SK-N-SH treated with all-trans-retinoic acid at 6 μM for 48 hours (cell line): ENCODE results near the gene TRMT112.

Source experiments
- ARNTL ChIP-seq: fragments of 450-650 bp; formaldehyde crosslinking; IDR thresholded peaks from 2 replicates; pipeline ENCODE4 v1.5.0; 2020; ENCODE audit warnings: low read depth, mild to moderate bottlenecking, moderate library complexity, borderline replicate concordance
- BACH2 ChIP-seq: fragments of 250-450 bp; sonication (Bioruptor Pico); IDR thresholded peaks from 2 replicates; pipeline ENCODE4 v1.9.0; 2021; ENCODE audit warnings: mild to moderate bottlenecking, borderline replicate concordance
- GLIS3 ChIP-seq: fragments of 250-450 bp; sonication (Bioruptor Pico); IDR thresholded peaks from 2 replicates; pipeline ENCODE4 v1.5.0; 2020; ENCODE audit warnings: mild to moderate bottlenecking, moderate library complexity
- ISL1 ChIP-seq: fragments of 250-450 bp; sonication (Bioruptor Pico); IDR thresholded peaks from 2 replicates; pipeline ENCODE4 v2.1.2; 2022; ENCODE audit warnings: mild to moderate bottlenecking, moderate library complexity
- PATZ1 ChIP-seq: fragments of 250-450 bp; sonication (Bioruptor Pico); IDR thresholded peaks from 2 replicates; pipeline ENCODE4 v1.8.0; 2020; ENCODE audit warnings: mild to moderate bottlenecking, moderate library complexity, borderline replicate concordance
- POU6F1 ChIP-seq: fragments of 250-450 bp; sonication (Bioruptor Pico); IDR thresholded peaks from 2 replicates; pipeline ENCODE4 v1.8.0; 2021; ENCODE audit warnings: low read depth, mild to moderate bottlenecking, moderate library complexity, borderline replicate concordance
- TSHZ2 ChIP-seq: fragments of 250-450 bp; sonication (Bioruptor Pico); IDR thresholded peaks from 2 replicates; pipeline ENCODE4 v1.5.0; 2020; ENCODE audit warnings: mild to moderate bottlenecking, moderate library complexity
- ZC3H10 ChIP-seq: fragments of 250-450 bp; sonication (Bioruptor Pico); IDR thresholded peaks from 2 replicates; pipeline ENCODE4 v1.5.1; 2021; ENCODE audit warnings: mild to moderate bottlenecking, moderate library complexity
- ZFP30 ChIP-seq: fragments of 450-650 bp; formaldehyde crosslinking; IDR thresholded peaks from 2 replicates; pipeline ENCODE4 v1.5.0; 2022; ENCODE audit warnings: mild to moderate bottlenecking, moderate library complexity
- TF ChIP-seq, protein P1 (sequence below): fragments of 250-450 bp; sonication (Bioruptor Pico); IDR thresholded peaks from 2 replicates; pipeline ENCODE4 v1.5.1; 2020; ENCODE audit warnings: low read depth, mild to moderate bottlenecking, moderate library complexity

DNA sequence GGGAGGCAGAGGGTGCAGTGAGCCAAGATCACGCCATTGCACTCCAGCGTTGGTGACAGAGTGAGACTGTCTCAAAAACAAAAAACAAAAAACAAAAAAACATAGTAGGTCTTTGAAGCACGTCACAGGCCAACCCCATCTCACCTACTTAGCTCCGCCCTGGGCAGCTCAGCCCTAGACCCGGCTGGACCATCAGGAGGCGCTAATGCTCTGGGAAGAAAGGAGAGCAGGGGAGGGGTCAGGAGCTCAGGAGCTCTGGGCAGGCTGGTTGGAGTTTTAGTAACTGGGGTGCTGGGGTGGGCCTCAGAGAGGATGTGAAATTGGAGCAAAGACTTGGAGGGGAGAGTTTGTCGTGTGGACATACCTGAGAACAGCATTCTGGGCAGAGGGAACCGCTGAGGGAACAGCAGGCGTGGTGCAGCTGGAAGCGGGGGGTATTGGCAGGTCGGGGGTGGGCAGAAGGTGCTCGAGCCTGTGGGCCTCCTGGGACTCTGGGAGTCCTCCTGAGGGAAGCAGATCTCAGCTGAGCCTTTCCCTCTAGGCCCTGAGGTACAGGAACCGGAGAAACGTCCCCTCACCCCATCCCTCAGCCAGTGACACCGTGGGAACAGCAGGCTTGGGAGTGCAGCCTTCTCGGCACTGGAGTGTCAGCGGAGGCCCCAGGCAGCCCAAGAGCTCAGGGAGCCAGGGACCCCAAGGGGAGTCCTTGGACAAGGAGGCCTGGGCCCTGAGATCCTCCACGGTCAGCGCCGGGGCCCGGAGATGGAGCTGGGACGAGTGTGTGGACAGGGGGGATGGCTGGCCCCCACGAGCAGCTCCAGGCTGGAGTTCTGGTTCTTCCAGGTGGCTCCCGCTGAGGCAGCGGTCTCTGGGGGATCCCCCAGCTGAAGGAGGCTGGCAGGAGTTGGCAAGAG lies 39.4 kb upstream of the TRMT112 start:
- no peak for TF ChIP-seq ZC3H10 (CRISPR knock-in tag)
- no peak for TF ChIP-seq ZFP30 (CRISPR knock-in tag)
- TF ChIP-seq PATZ1 = no peak
- TF ChIP-seq TSHZ2 (CRISPR knock-in tag) = no peak
- no peak for TF ChIP-seq ISL1 (CRISPR knock-in tag)
- TF ChIP-seq ARNTL (CRISPR knock-in tag) = no peak
- no peak for TF ChIP-seq POU6F1 (CRISPR knock-in tag)
- TF ChIP-seq BACH2 (CRISPR knock-in tag) = no peak
- TF ChIP-seq GLIS3 (CRISPR knock-in tag) = no peak
- TF ChIP-seq, protein P1, sequence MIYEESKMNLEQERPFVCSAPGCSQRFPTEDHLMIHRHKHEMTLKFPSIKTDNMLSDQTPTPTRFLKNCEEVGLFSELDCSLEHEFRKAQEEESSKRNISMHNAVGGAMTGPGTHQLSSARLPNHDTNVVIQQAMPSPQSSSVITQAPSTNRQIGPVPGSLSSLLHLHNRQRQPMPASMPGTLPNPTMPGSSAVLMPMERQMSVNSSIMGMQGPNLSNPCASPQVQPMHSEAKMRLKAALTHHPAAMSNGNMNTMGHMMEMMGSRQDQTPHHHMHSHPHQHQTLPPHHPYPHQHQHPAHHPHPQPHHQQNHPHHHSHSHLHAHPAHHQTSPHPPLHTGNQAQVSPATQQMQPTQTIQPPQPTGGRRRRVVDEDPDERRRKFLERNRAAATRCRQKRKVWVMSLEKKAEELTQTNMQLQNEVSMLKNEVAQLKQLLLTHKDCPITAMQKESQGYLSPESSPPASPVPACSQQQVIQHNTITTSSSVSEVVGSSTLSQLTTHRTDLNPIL (CRISPR knock-in tag) = no peak
